Endothelial cell (in vitro differentiated cells): ENCODE measurements around the gene ATF7. TPM values are rescaled to one million over a fixed set of nuclear protein-coding genes. Genes with fewer than 3 reads are reported as not detected.
A peak's percentile ranks its signal among the peaks of the same experiment; 100 is the strongest.

Experiments used
- DNase-seq: peaks from one replicate; pipeline ENCODE4 v3.0.0; 2021; ENCODE audit warnings: low spot score
- H3K27ac Mint-ChIP-seq: one replicate; pipeline ENCODE4 v1.8.0; 2021; ENCODE audit warnings: mixed read lengths, inconsistent platforms; ENCODE audit not compliant: unreplicated experiment
- H3K27me3 Mint-ChIP-seq: one replicate; pipeline ENCODE4 v1.8.0; 2021; ENCODE audit warnings: mild to moderate bottlenecking, moderate library complexity, mixed read lengths, inconsistent platforms; ENCODE audit not compliant: unreplicated experiment
- H3K36me3 Mint-ChIP-seq: one replicate; pipeline ENCODE4 v1.8.0; 2021; ENCODE audit warnings: mild to moderate bottlenecking, low read depth, mixed read lengths, inconsistent platforms; ENCODE audit not compliant: unreplicated experiment
- H3K4me1 Mint-ChIP-seq: one replicate; pipeline ENCODE4 v1.8.0; 2021; ENCODE audit warnings: mild to moderate bottlenecking, mixed read lengths, inconsistent platforms; ENCODE audit not compliant: unreplicated experiment
- H3K4me3 Mint-ChIP-seq: one replicate; pipeline ENCODE4 v1.8.0; 2021; ENCODE audit warnings: mild to moderate bottlenecking, mixed read lengths, inconsistent platforms; ENCODE audit not compliant: unreplicated experiment
- H3K9me3 Mint-ChIP-seq: one replicate; pipeline ENCODE4 v1.8.0; 2021; ENCODE audit warnings: mixed read lengths, inconsistent platforms; ENCODE audit not compliant: unreplicated experiment
- total RNA-seq: library from RNA; stranded (reverse); fragmentation: NEBNext Ultra II Directional; extraction: Animal tissue kit (Norgen Biotek cat#: 25700); gene quantifications from one replicate; pipeline ENCODE4 v1.2.1, GENCODE V29; 2021; ENCODE audit not compliant: unreplicated experiment
- TF ChIP-seq, protein P1 (sequence below): fragments of 200-600 bp; sonication (generic); IDR thresholded peaks from one replicate; pipeline ENCODE4 v1.5.0; 2021; ENCODE audit warnings: antibody characterized with exemption; ENCODE audit not compliant: unreplicated experiment

Gene ATF7
- total RNA-seq, 1 donor from 2014 or later: 63.3 TPM

DNA sequence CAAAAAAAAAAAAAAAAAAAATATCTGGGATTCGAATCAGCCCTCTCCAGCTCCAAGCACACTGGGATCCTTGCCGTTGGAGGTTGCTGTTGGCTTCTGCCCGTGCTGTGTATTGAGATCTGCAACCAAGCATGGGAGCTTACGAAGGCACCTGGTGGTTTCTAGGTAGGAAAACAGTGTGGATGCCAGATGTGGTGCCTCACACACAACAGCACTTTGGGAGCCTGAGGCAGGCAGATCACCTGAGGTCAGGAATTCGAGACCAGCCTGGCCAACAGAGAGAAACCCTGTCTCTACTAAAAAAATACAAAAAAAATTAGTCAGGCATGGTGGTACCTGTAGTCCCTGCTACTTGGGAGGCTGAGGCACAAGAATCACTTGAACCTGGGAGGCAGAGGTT lies 47.4 kb downstream of the ATF7 start:
- H3K9me3 Mint-ChIP-seq: no peaks in the 10 kb centered on the region
- peaks cover 12% of the 10 kb centered on the region for H3K36me3 Mint-ChIP-seq
- H3K27me3 Mint-ChIP-seq: no peaks in the 10 kb centered on the region
- H3K4me3 Mint-ChIP-seq: no peak overlapping the region
- H3K27ac Mint-ChIP-seq: no peak overlapping the region
- TF ChIP-seq, protein P1, sequence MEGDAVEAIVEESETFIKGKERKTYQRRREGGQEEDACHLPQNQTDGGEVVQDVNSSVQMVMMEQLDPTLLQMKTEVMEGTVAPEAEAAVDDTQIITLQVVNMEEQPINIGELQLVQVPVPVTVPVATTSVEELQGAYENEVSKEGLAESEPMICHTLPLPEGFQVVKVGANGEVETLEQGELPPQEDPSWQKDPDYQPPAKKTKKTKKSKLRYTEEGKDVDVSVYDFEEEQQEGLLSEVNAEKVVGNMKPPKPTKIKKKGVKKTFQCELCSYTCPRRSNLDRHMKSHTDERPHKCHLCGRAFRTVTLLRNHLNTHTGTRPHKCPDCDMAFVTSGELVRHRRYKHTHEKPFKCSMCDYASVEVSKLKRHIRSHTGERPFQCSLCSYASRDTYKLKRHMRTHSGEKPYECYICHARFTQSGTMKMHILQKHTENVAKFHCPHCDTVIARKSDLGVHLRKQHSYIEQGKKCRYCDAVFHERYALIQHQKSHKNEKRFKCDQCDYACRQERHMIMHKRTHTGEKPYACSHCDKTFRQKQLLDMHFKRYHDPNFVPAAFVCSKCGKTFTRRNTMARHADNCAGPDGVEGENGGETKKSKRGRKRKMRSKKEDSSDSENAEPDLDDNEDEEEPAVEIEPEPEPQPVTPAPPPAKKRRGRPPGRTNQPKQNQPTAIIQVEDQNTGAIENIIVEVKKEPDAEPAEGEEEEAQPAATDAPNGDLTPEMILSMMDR: no peak
- no peak for DNase-seq
- H3K4me1 Mint-ChIP-seq: peaks cover 7% of the 10 kb centered on the region

DNA sequence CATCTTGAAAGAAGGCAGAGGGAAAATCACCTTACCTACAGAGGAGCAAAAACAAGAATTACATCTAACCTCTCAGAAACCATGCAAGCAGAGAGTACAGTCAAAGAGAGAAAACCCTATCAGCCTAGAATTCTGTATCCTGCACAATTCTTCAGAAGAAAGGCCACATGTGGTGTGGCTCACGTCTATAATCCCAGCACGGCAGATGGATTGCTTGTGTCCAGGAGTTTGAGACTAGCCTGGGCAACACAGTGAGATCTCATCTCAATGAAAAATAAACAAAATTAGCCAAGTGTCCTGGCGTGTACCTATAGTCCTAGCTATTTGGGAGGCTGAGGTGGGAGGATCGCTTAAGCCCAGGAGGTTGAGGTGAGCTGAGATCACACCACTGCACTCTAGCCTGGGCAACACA lies 48.2 kb downstream of the ATF7 start:
- Mint-ChIP-seq H3K4me3 (peak overlapping the region; percentile 48), H3K27ac (peak overlapping the region; percentile 39), H3K36me3 (peaks cover 12% of the 10 kb centered on the region), H3K27me3 (no peaks in the 10 kb centered on the region), H3K4me1 (peaks cover 7% of the 10 kb centered on the region), H3K9me3 (no peaks in the 10 kb centered on the region)
- DNase-seq: no peak
- TF ChIP-seq, protein P1: no peak

DNA sequence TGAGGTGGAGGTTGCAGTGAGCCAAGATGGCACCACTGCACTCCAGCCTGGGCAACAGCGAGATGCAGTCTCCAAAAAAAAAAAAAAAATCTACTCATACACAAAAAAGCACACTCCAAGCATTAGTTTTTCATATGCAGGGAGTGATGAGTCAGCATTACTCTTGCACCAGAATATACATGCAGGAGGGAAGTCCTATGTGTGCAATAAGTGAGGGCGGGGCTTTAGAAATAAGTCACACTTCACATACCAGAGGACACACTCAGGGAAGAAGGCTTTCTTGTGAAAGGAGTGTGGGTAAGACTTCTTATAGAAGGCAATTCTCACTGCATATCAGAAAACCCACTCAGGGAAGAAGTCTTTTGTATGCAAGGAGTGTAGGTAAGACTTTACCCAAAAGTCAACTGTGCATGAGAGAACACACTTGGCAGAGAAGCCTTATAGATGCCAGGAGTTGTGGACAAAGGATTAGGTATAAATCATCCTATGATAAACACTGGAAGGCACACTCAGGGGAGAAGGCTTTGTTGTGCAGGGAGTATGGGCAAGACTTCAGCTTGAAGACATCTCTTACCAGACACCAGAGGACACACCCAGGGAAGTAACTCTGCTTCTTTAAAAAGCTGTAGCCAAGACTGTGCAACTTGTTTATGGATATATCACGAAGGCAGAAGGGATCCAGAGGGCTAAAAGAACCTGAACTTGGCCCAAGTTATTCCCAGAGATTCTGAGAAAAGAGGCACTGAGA lies 50.5 kb downstream of the ATF7 start:
- Mint-ChIP-seq H3K27me3 (no peaks in the 10 kb centered on the region), H3K36me3 (peaks cover 20% of the 10 kb centered on the region), H3K4me3 (no peak overlapping the region), H3K9me3 (no peaks in the 10 kb centered on the region), H3K27ac (no peak overlapping the region), H3K4me1 (peaks cover 11% of the 10 kb centered on the region)
- DNase-seq: no peak
- TF ChIP-seq, protein P1: no peak

DNA sequence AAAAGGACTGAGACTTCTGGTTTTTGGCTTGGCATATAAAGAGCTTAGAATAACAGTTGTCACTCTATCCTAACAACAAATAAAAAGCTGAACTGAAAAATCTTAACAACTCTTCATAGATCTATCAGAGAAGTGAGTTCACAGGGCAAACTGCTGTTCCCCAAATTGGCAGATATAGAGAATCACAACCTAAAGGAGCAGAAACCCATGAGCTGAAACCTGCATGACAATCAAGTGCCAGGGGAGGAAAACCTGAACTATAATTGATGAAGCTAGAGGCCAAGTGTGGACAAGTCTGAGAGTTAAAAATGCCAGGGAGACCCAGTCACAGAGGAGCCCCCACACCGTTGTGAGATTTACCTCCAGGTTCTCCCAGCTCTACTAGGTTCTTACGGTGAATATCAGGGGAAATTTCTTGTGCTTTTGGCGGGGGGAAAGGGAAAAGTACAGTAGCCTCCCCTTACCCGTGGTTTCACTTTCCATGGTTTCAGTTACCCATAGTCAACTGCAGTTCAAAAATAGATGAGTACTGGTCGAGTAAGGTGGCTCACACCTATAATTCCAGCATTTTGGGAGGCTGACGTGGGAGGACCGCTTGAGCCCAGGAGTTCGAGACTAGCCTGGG lies 53.9 kb downstream of the ATF7 start:
- peak overlapping the region; percentile 10 for H3K4me3 Mint-ChIP-seq
- H3K36me3 Mint-ChIP-seq: peaks cover 20% of the 10 kb centered on the region
- no peaks in the 10 kb centered on the region for H3K9me3 Mint-ChIP-seq
- H3K27ac Mint-ChIP-seq: no peak overlapping the region
- TF ChIP-seq, protein P1: no peak
- DNase-seq: no peak
- peaks cover 13% of the 10 kb centered on the region for H3K4me1 Mint-ChIP-seq
- no peaks in the 10 kb centered on the region for H3K27me3 Mint-ChIP-seq

DNA sequence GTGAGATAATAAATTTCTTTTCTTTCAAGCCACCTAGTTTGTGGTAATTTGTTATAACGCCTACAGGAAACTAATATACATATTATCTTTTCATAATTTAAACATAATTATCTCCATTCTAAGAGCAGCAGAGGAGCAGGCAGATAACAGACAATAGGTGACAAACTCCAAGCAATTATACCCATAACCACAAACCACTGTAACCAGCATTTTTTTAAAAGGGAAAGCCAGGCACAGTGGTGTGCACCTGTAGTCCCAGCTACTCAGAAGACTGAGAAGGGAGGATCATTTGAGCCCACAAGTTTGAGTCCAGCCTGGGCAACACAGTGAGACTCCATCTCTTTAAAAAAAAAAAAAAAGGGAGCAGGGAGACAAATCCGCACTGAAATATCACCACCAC lies 54.9 kb downstream of the ATF7 start:
- Mint-ChIP-seq H3K4me3 (no peak overlapping the region), H3K9me3 (no peaks in the 10 kb centered on the region), H3K4me1 (peaks cover 10% of the 10 kb centered on the region), H3K36me3 (peaks cover 14% of the 10 kb centered on the region), H3K27ac (no peak overlapping the region), H3K27me3 (no peaks in the 10 kb centered on the region)
- TF ChIP-seq, protein P1: no peak
- no peak for DNase-seq
